ENCODE results near the gene REM1.
"Not testable (repeated sequence)": the region's sequence is repeated elsewhere in the genome, so short reads cannot be mapped to it uniquely, and the experiment has no call there.

DNA sequence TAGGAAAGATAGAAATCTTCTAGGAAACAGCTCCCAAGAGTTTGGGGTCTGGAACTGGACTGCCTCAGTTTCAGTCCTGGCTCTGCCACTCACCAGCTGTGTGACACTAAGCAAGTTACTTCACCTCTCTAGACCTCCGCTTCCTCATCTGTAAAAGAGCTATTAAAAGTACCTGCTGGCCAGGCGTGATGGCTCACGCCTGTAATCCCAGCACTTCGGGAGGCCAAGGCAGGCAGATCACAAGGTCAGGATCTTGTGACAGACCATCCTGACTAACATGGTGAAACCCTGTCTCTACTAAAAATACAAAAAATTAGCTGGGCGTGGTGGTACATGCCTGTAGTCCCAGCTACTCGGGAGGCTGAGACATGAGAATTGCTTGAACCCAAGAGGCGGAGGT, 46.2 kb downstream of the REM1 start:
- TF ChIP-seq, protein P1, sequence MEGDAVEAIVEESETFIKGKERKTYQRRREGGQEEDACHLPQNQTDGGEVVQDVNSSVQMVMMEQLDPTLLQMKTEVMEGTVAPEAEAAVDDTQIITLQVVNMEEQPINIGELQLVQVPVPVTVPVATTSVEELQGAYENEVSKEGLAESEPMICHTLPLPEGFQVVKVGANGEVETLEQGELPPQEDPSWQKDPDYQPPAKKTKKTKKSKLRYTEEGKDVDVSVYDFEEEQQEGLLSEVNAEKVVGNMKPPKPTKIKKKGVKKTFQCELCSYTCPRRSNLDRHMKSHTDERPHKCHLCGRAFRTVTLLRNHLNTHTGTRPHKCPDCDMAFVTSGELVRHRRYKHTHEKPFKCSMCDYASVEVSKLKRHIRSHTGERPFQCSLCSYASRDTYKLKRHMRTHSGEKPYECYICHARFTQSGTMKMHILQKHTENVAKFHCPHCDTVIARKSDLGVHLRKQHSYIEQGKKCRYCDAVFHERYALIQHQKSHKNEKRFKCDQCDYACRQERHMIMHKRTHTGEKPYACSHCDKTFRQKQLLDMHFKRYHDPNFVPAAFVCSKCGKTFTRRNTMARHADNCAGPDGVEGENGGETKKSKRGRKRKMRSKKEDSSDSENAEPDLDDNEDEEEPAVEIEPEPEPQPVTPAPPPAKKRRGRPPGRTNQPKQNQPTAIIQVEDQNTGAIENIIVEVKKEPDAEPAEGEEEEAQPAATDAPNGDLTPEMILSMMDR (IDR thresholded peaks at IDR 0.05) = not testable (repeated sequence)
- TF ChIP-seq POLR2A (IDR thresholded peaks at IDR 0.05) = not testable (repeated sequence)

Measured in Peyer's patch (tissue), 4 donors.